Right lobe of liver (tissue), 6 donors: Measurements from ENCODE around the gene TEF. TPM values are rescaled to one million over a fixed set of nuclear protein-coding genes. Genes with fewer than 3 reads are reported as not detected.
A peak's percentile ranks its signal among the peaks of the same experiment; 100 is the strongest.
"Not testable (repeated sequence)": the region's sequence is repeated elsewhere in the genome, so short reads cannot be mapped to it uniquely, and the experiment has no call there.

Experiments
- ATAC-seq, 4 donors: fragments of 200-7000 bp; cut with Tn5 transposase; one replicate each; pipeline ENCODE4 v1.9.1; 2020; ENCODE audit warnings: mild to moderate bottlenecking in 4 of 4, moderate library complexity in 4 of 4
- DNase-seq, 3 donors: peaks; one replicate each; pipeline ENCODE4 v3.0.0-alpha.2; 2020
- H3K27ac ChIP-seq, 3 donors: fragments of 200-600 bp; one replicate each; pipeline ENCODE4 v1.8.0; 2022
- H3K27me3 ChIP-seq, 2 donors: fragments of 200-600 bp; one replicate each; pipeline ENCODE4 v1.8.0; 2022
- H3K36me3 ChIP-seq, 4 donors: fragments of 200-600 bp; sonication (generic) in 1 of 4; one replicate each; pipeline versions ENCODE4 v1.5.1 to v1.8.0; 2017 to 2022; ENCODE audit warnings: control low read depth in 1 of 4
- H3K4me1 ChIP-seq, 4 donors: fragments of 200-600 bp; sonication (generic) in 1 of 4; one replicate each; pipeline versions ENCODE4 v1.5.1 to v1.8.0; 2017 to 2022; ENCODE audit warnings: control low read depth in 1 of 4
- H3K4me3 ChIP-seq, 3 donors: fragments of 200-600 bp; one replicate each; pipeline ENCODE4 v1.8.0; 2022
- H3K9me3 ChIP-seq, 4 donors: fragments of 200-600 bp; sonication (generic) in 1 of 4; one replicate each; pipeline versions ENCODE4 v1.5.1 to v1.8.0; 2017 to 2022; ENCODE audit warnings: control low read depth in 1 of 4
- POLR2A ChIP-seq: fragments of 450-650 bp; IDR thresholded peaks from one replicate; pipeline ENCODE4 v1.6.1; 2017; ENCODE audit warnings: antibody characterized with exemption, mild to moderate bottlenecking
- WGBS: methylation state at CpG from one replicate; pipeline ENCODE4 v1.1.6; 2018; ENCODE audit warnings: low coverage, low lambda C conversion rate; ENCODE audit not compliant: insufficient coverage; ENCODE audit errors: missing lambda C conversion rate; 5-methylcytosine and 5-hydroxymethylcytosine counted together
- intact Hi-C, 2 donors: fragments of 100-400 bp; cut with DNase I; formaldehyde crosslinking; loops; one replicate each; pipeline versions ENCODE4 v1.11.2 to v1.14.1; 2022
- total RNA-seq, 6 experiments: library from RNA; depleted of rRNA in 2 of 6; stranded (reverse); fragments of >200 nt in 2 of 6; fragmentation: NEBNext Ultra II Directional in 3 of 6; extraction: Animal tissue kit (Norgen Biotek cat#: 25700) in 3 of 6; gene quantifications; one replicate each; pipeline versions ENCODE4 v1.1.0 to v1.2.4, GENCODE V29; 2016 to 2023
- TF ChIP-seq, protein P1 (sequence below), 4 donors: fragments of 200-600 bp in 3 of 4; fragments of 450-650 bp in 1 of 4; IDR thresholded peaks; one replicate each; pipeline versions ENCODE4 v1.5.1 to v1.8.0; 2016 to 2022; ENCODE audit warnings: antibody characterized with exemption in 4 of 4, mild to moderate bottlenecking in 2 of 4
- donor health status: DM: no; HTN: yes; CAD: no.
- donor health status: DM: no; HTN: no; CAD: no.
- donor health status: DM: no; HTN: no; CAD: no.
- donor health status: DM: no; HTN: yes; CAD: no.
- donor health status: DM: no; HTN: yes; CAD: no.

TEF gene
- total RNA-seq, 6 experiments from 2014 or later, result 6.1 to 28.9 (median 15.5) TPM

DNA sequence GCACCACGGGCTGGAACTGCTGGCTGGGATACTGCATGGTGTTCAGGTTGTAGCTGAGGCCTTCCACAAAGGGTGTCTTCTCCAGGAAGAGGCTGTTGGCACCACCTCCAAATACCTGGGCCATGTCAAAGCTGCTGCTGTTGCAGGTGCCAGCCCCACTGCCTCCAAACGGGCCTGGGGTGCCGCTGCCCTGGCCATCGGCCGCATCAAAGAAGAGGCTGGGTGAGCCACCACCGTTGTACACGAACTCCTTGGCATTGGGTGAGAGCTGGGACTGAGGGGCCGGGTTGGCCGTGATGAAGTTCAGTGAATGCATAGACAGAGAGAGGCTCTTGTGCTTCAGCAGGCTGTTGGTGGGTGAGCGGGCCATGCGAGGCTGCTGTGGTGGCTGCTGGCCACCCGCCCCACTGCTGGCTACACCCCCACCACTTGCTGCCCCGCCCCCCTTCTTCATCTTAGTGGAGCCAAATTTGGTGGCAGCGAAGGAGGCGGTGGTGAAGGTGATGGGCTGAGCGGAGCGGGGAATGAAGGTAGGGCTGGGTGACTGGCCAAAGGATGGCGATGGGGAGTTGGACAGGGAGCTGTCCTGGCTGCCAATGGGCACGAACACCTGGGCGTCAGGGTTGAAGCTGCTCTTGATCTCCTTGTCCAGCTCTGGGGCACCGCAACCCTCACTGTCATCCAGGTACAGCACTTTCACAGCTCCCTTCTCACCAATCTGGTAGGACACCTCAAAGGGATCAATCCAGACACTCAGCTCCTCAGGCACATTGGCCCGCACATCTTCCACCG, 54.8 kb downstream of the TEF start:
- 72% methylated on average over 5 of the region's 23 CpGs for WGBS
- intact Hi-C loops, result no loop called here
- Histone ChIP-seq H3K27me3 (no peaks in the 10 kb centered on the region), H3K9me3 (no peaks in the 10 kb centered on the region), H3K4me1 (peaks cover 0 to 73% (median 23%) of the 10 kb centered on the region in 4 donors), H3K27ac (no peak overlapping the region), H3K36me3 (peaks cover 8 to 43% (median 25%) of the 10 kb centered on the region in 4 donors), H3K4me3 (no peak overlapping the region)
- ATAC-seq (peak in 1 of 4 donors; percentile 32), DNase-seq (no peak)
- TF ChIP-seq, protein P1, sequence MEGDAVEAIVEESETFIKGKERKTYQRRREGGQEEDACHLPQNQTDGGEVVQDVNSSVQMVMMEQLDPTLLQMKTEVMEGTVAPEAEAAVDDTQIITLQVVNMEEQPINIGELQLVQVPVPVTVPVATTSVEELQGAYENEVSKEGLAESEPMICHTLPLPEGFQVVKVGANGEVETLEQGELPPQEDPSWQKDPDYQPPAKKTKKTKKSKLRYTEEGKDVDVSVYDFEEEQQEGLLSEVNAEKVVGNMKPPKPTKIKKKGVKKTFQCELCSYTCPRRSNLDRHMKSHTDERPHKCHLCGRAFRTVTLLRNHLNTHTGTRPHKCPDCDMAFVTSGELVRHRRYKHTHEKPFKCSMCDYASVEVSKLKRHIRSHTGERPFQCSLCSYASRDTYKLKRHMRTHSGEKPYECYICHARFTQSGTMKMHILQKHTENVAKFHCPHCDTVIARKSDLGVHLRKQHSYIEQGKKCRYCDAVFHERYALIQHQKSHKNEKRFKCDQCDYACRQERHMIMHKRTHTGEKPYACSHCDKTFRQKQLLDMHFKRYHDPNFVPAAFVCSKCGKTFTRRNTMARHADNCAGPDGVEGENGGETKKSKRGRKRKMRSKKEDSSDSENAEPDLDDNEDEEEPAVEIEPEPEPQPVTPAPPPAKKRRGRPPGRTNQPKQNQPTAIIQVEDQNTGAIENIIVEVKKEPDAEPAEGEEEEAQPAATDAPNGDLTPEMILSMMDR (IDR thresholded peaks at IDR 0.05), result no peak
- no peak for TF ChIP-seq POLR2A

DNA sequence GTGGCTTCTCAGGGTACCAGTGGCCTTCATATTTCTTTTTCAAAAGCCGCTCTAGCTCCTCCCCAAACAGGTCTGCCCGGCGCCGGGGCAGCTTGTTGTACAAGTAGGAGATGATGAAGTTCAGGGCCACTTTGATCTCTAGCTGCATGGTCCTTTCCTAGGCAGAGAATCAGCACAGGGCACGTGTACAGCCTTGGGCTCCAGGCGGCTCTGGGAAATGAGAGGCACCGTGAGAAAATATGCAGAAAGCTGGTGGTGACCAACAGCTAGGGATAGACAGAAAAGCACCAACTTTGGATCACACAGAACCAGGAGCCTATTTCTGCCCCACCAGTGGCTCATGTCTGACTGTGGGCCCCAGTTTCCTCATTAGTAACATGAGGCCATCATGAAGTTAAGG, 55.5 kb downstream of the TEF start:
- Histone ChIP-seq H3K9me3 (no peaks in the 10 kb centered on the region), H3K4me1 (peaks cover 0 to 79% (median 25%) of the 10 kb centered on the region in 4 donors), H3K27me3 (no peaks in the 10 kb centered on the region), H3K36me3 (peaks cover 8 to 43% (median 25%) of the 10 kb centered on the region in 4 donors), H3K4me3 (no peak overlapping the region), H3K27ac (no peak overlapping the region)
- intact Hi-C loops, result no loop called here
- DNase-seq (no peak), ATAC-seq (no peak)
- WGBS, result 83% methylated on average over 4 of the region's 7 CpGs
- TF ChIP-seq, protein P1 (IDR thresholded peaks at IDR 0.05), result no peak
- no peak for TF ChIP-seq POLR2A

DNA sequence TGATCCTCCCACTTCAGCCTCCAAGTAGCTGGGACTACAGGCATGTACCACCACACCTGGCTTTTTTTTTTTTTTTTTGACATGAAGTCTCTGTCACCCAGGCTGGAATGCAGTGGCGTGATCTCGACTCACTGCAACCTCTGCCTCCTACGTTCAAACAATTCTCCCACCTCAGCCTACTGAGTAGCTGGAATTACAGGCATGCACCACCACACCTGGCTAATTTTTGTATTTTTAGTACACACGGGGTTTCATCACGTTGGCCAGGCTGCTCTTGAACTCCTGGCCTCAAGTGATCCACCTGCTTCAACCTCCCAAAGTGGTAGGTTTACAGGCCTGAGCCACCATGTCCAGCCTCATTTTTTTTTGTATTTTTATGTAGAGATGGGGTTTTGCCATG, 58.8 kb downstream of the TEF start:
- Histone ChIP-seq H3K4me1 (peaks cover 0 to 72% (median 25%) of the 10 kb centered on the region in 4 donors), H3K36me3 (peaks cover 8 to 48% (median 27%) of the 10 kb centered on the region in 4 donors)
- H3K4me3 ChIP-seq, H3K27ac ChIP-seq, DNase-seq, intact Hi-C loops, H3K27me3 ChIP-seq, ATAC-seq, H3K9me3 ChIP-seq: not testable (repeated sequence)
- WGBS, result 24% methylated on average over 2 of the region's 5 CpGs

DNA sequence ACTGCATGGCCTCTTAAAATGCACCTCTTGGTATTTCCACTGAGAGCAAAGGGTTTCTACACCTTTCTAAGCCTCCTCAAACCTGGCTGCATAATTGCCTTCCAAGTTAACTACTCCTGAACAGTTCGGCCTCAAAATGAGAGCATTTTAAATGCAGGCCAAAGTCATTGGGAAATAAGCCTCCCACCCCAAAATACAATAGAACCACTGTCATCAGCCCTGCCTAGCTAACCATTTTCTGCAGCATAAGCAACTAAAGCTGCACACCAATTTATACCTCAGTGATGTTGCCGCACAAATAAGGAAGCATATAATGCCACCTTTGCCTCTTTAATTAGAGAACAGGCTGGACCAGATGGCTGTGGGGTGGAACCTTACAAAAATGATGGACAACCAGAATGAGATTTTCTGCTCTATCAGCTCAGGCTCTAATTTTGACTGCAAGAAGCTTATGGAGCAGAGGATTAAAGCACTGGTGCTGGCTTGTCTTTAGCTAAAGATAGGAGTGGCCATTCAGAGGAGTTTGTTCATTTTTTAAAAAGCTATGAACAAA, 60.6 kb downstream of the TEF start:
- H3K4me3 ChIP-seq, result no peak overlapping the region
- intact Hi-C loops, result no loop called here
- TF ChIP-seq POLR2A, result no peak
- TF ChIP-seq, protein P1 (IDR thresholded peaks at IDR 0.05), result no peak
- H3K27me3 ChIP-seq, result no peaks in the 10 kb centered on the region
- no peaks in the 10 kb centered on the region for H3K9me3 ChIP-seq
- H3K4me1 ChIP-seq, result peaks cover 0 to 54% (median 20%) of the 10 kb centered on the region in 4 donors
- peaks cover 0 to 34% (median 13%) of the 10 kb centered on the region in 4 donors for H3K36me3 ChIP-seq
- DNase-seq (no peak), ATAC-seq (no peak)
- H3K27ac ChIP-seq, result peak overlapping the region in 1 of 3 donors; percentile 5
- 43% methylated on average over 2 of the region's 2 CpGs for WGBS
